ENCODE data around the gene ZMYM2. TPM values are rescaled to one million over a fixed set of nuclear protein-coding genes. Genes with fewer than 3 reads are reported as not detected.

The ZMYM2 gene
- total and polyA plus RNA-seq, 2 of the 13 experiments (the other 11 are each of a cell fraction or from before 2014, with no cell fraction given) = 22.4 to 40.8 TPM

GRCh38 chr13:20074966-20075365, 116.4 kb downstream of the ZMYM2 start (continued):
- TF ChIP-seq AKNA (CRISPR knock-in tag; IDR thresholded peaks at IDR 0.05; ENCODE audit: borderline replicate concordance) = no peak
- TF ChIP-seq STAT6 (CRISPR knock-in tag; IDR thresholded peaks at IDR 0.05; ENCODE audit: borderline replicate concordance) = no peak
- no peak for TF ChIP-seq SNAPC4 (CRISPR knock-in tag; IDR thresholded peaks at IDR 0.05)
- TF ChIP-seq ZNF569 (CRISPR knock-in tag; IDR thresholded peaks at IDR 0.05; ENCODE audit: borderline replicate concordance) = no peak
- TF ChIP-seq KDM3A (CRISPR knock-in tag; IDR thresholded peaks at IDR 0.05; ENCODE audit: low read depth) = no peak
- TF ChIP-seq AHR (CRISPR knock-in tag; IDR thresholded peaks at IDR 0.05) = no peak
- TF ChIP-seq PITX1 (CRISPR knock-in tag; IDR thresholded peaks at IDR 0.05) = no peak
- TF ChIP-seq ZHX1 (CRISPR knock-in tag; IDR thresholded peaks at IDR 0.05; ENCODE audit: low read depth) = no peak
- no peak for TF ChIP-seq ZNF30 (CRISPR knock-in tag; IDR thresholded peaks at IDR 0.05)
